LNCAP (cell line): ENCODE results near the gene SCN1B.

Source experiments
- CTCF ChIP-seq: fragments of 450-650 bp; IDR thresholded peaks from 2 replicates; pipeline ENCODE4 v1.5.1; 2017; ENCODE audit warnings: mild to moderate bottlenecking

The SCN1B gene

DNA sequence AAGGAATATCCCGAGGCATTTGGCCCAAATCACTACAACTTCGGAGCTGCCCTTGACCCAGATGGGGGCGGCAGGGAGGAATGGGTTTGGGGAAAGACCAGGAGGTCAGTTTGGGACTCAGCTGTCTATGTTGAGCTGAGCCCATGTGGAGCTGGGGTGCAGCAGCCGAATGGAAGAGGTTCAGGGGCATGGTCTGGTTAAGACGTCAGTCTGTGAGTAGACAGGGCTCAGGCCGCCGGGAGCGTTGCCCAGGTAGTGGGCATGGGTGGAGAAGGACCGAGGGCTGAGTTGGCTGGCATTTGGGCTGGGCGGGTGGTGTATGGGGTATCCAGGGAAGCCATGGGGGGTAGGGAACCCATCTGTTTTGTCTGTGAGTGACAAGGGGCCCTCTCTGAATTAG, 9.3 kb upstream of the SCN1B start:
- TF ChIP-seq CTCF = no peak

DNA sequence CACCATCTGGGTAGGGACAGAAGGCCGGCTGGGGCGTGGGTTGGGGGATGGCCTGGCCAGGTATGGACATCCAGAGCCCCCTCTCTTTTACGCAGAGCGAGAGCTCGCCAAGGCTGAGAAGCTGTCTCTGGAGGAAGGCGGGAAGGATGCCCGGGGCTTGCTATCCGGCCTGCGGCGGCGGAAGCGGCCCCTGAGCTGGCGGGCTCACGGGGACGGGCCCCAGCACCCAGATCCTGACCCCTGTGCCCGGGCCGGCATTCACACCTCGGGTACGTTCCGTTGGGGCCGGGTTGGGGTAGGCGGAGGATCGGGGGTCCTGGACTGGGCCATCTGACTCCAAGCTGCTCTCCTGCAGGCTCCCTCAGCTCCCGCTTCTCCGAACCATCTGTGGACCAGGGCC, 8.7 kb upstream of the SCN1B start:
- TF ChIP-seq CTCF = no peak

DNA sequence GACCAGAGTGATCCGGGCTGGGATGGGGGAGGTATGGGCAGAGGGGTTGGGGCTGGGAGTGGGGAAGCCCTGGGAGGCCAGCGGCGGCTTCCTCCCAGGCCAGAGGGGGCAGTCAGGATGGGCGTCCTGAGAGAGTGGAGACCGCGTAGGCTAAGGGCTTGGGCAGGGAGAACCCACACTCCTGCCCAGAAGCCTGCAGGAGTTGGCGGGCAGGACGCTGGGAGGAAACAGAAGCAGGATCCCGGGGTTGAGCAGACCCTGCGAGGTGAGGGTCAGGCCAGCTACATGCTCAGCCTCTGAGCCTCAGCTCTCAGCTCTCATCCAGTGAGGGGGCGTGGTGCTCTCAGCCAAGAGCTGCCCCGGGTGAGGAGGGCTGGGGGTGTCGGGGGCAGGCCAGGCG, 7.8 kb upstream of the SCN1B start:
- no peak for TF ChIP-seq CTCF

DNA sequence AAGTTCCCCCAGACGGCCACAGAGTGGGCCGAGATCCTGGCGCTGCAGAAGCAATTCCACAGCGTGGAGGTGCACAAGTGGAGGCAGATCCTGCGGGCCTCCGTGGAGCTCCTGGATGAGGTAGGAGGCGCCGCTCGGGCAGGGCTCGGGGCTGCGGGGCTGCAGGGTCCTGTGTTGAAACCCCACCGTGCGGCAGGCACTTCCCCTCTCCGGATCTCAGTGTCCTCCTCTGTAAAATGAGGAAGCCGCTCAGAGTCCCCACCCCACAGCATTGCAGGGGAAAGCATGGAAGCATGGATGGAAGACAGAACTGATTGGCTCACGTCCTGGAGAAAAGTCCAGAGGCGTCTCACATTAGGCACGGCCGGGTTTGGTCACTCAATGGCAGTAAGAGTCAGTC, 6.8 kb upstream of the SCN1B start:
- TF ChIP-seq CTCF = no peak

DNA sequence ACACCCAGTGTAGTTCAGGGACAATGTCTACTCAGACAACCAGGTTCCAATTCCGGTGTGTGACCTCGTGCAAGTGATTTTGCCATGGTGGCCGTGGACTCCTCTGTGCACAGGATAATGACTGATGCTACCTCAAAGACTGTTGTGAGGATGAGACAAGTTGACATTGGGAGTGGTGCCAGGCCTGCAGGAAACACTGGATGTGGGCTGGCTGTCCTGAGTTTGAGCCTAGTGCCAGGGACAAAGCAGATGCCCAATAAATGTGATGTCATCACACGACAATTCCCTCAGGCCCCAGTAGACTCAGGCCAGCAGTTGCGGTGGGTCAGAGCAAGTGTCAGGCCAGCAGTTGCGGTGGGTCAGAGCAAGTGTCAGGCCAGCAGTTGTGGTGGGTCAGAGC, 6.2 kb upstream of the SCN1B start:
- TF ChIP-seq CTCF = no peak

- no peak for TF ChIP-seq CTCF
Observed at GRCh38 chr19:35025969-35026368, 4.3 kb upstream of the SCN1B start.

DNA sequence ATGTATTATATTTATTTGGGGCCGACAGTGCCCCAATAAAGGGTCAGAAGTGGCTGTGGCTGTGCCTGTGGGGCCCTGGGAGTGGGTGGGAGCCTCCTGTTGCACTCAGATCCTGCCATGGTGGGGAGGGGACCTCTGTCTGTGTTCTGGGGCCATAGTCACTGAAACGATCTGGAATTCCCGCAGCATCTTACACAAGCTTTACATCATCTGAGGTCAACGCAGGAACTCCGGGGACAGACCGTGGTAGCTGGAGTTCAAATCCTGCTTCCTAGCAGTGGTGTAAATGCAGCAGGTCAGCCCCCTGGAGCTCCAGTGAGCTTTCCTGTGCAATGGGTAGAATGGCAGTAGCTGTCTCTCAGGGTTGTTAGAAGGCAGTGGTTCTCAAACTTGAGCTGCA, 3.9 kb upstream of the SCN1B start:
- no peak for TF ChIP-seq CTCF

GRCh38 chr19:35027009-35027408, 3.3 kb upstream of the SCN1B start:
- TF ChIP-seq CTCF = no peak
